ENCODE results near the gene DDX4.

DNA sequence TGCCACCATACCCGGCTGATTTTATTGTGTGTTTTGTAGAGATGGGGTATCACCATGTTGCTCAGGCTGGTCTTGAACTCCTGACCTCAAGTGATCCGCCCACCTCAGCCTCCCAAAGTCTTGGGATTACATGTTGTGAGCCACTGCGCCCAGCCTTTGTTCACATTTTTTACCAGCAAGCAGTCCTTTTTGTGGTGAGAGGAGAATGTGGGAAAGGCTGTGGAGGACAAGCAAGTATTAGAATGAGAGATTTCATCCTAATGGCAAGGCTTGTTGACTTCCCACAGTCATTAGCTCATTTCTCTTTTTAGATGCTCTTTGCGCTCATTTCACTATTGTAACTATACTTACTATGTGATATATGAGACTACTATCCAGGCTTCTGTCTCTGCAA, 119.4 kb downstream of the DDX4 start:
- no peak for TF ChIP-seq CTCF (conservative IDR thresholded peaks at IDR 0.05)
- TF ChIP-seq ZFX (IDR thresholded peaks at IDR 0.05) = no peak

Measured in C4-2B (cell line).